Activated naive CD4-positive, alpha-beta T cell treated with anti-CD3 and anti-CD28 coated beads for 36 hours (primary cell): Measurements from ENCODE around the gene SLC1A4. TPM values are rescaled to one million over a fixed set of nuclear protein-coding genes. Genes with fewer than 3 reads are reported as not detected.
"Not testable (repeated sequence)": the region's sequence is repeated elsewhere in the genome, so short reads cannot be mapped to it uniquely, and the experiment has no call there.

Experiments
- CTCF ChIA-PET: fragments of 350-600 bp; sonication (Branson Sonifier 250); formaldehyde crosslinking; loops from one replicate; lab custom pipeline; 2021; ENCODE audit warnings: antibody characterized with exemption; lab: Charles Lee
- DNase-seq: peaks from one replicate; pipeline ENCODE4 v3.0.0-alpha.2; 2020
- H3K27ac Mint-ChIP-seq: one replicate; pipeline ENCODE4 v1.8.0; 2021; ENCODE audit warnings: mild to moderate bottlenecking, mixed read lengths
- H3K27me3 Mint-ChIP-seq: one replicate; pipeline ENCODE4 v1.8.0; 2021; ENCODE audit warnings: low read depth, mixed read lengths
- H3K36me3 Mint-ChIP-seq: one replicate; pipeline ENCODE4 v1.8.0; 2021; ENCODE audit warnings: low read depth, mixed read lengths
- H3K4me1 Mint-ChIP-seq: one replicate; pipeline ENCODE4 v1.8.0; 2021; ENCODE audit warnings: low read depth, mixed read lengths
- H3K4me3 Mint-ChIP-seq: one replicate; pipeline ENCODE4 v1.8.0; 2021; ENCODE audit warnings: mild to moderate bottlenecking, moderate library complexity, mixed read lengths
- H3K9me3 Mint-ChIP-seq: one replicate; pipeline ENCODE4 v1.8.0; 2021; ENCODE audit warnings: mixed read lengths
- intact Hi-C: fragments of 100-400 bp; cut with micrococcal nuclease; formaldehyde crosslinking; loops from one replicate; pipeline ENCODE4 v1.15.1; 2023
- total RNA-seq, 2 experiments: library from RNA; stranded (reverse); gene quantifications; one replicate each; pipeline ENCODE4 v1.2.3, GENCODE V29; 2021

The SLC1A4 gene
- total RNA-seq, 2 experiments from 2014 or later, result 8.3 to 8.7 TPM

- DNase-seq, H3K36me3 Mint-ChIP-seq, H3K27ac Mint-ChIP-seq, H3K9me3 Mint-ChIP-seq, H3K4me3 Mint-ChIP-seq, intact Hi-C loops, H3K27me3 Mint-ChIP-seq, H3K4me1 Mint-ChIP-seq: not testable (repeated sequence)
- CTCF ChIA-PET, result interaction anchor here (2.1 kb wide), 1 partner anchor 51 kb away, joined by 7 read pairs; no protein-coding TSS in a partner anchor
These were observed 20.1 kb upstream of the SLC1A4 start for GRCh38 chr2:64969086-64969485.

- CTCF ChIA-PET, result interaction anchor here (2.1 kb wide), 1 partner anchor 53 kb away, joined by 7 read pairs; no protein-coding TSS in a partner anchor
- intact Hi-C loops, result no loop called here
- Mint-ChIP-seq H3K4me3 (no peak overlapping the region), H3K4me1 (no peaks in the 10 kb centered on the region), H3K27me3 (no peaks in the 10 kb centered on the region), H3K27ac (no peak overlapping the region), H3K9me3 (no peaks in the 10 kb centered on the region), H3K36me3 (no peaks in the 10 kb centered on the region)
- DNase-seq, result no peak
These were observed 18.7 kb upstream of the SLC1A4 start for GRCh38 chr2:64970495-64970894.

- CTCF ChIA-PET, result interaction anchor here (0.8 kb wide), 1 partner anchor 9 kb away, joined by 3 read pairs; no protein-coding TSS in a partner anchor
- no peak for DNase-seq
- no peaks in the 10 kb centered on the region for H3K36me3 Mint-ChIP-seq
- intact Hi-C loops, result no loop called here
- H3K4me1 Mint-ChIP-seq, result no peaks in the 10 kb centered on the region
- no peaks in the 10 kb centered on the region for H3K9me3 Mint-ChIP-seq
- H3K27me3 Mint-ChIP-seq, result no peaks in the 10 kb centered on the region
- no peak overlapping the region for H3K27ac Mint-ChIP-seq
- no peak overlapping the region for H3K4me3 Mint-ChIP-seq
These were observed 16.8 kb upstream of the SLC1A4 start for GRCh38 chr2:64972426-64972825.

- no peaks in the 10 kb centered on the region for H3K36me3 Mint-ChIP-seq
- no peak for DNase-seq
- no peak overlapping the region for H3K4me3 Mint-ChIP-seq
- no peaks in the 10 kb centered on the region for H3K4me1 Mint-ChIP-seq
- CTCF ChIA-PET, result interaction anchor here (0.8 to 1.2 kb wide), 2 partner anchors 9 to 54 kb away, joined by 3 read pairs; no protein-coding TSS in a partner anchor
- H3K9me3 Mint-ChIP-seq, result no peaks in the 10 kb centered on the region
- no peak overlapping the region for H3K27ac Mint-ChIP-seq
- intact Hi-C loops, result no loop called here
- no peaks in the 10 kb centered on the region for H3K27me3 Mint-ChIP-seq
These were observed 16.3 kb upstream of the SLC1A4 start for GRCh38 chr2:64972876-64973275.

- Mint-ChIP-seq H3K27me3 (no peaks in the 10 kb centered on the region), H3K4me1 (no peaks in the 10 kb centered on the region)
These were observed 13.9 kb upstream of the SLC1A4 start for GRCh38 chr2:64975232-64975821.

GRCh38 chr2:64976276-64976675 lies 12.9 kb upstream of the SLC1A4 start:
- intact Hi-C loops, result no loop called here
- no peaks in the 10 kb centered on the region for H3K36me3 Mint-ChIP-seq
- H3K4me1 Mint-ChIP-seq, result no peaks in the 10 kb centered on the region
- no peak for DNase-seq
- no peaks in the 10 kb centered on the region for H3K27me3 Mint-ChIP-seq
- H3K9me3 Mint-ChIP-seq, result no peaks in the 10 kb centered on the region
- H3K27ac Mint-ChIP-seq, result no peak overlapping the region
- CTCF ChIA-PET, result no interaction called here
- H3K4me3 Mint-ChIP-seq, result no peak overlapping the region

More at GRCh38 chr2:64975232-64975821, 13.9 kb upstream of the SLC1A4 start:
- intact Hi-C loops, result no loop called here
- CTCF ChIA-PET, result interaction anchor here (0.6 kb wide), 1 partner anchor 65 kb away, joined by 3 read pairs; no protein-coding TSS in a partner anchor
- Mint-ChIP-seq H3K36me3 (no peaks in the 10 kb centered on the region), H3K9me3 (no peaks in the 10 kb centered on the region), H3K27ac (no peak overlapping the region), H3K4me3 (no peak overlapping the region)
- DNase-seq, result no peak

- H3K36me3 Mint-ChIP-seq, result no peaks in the 10 kb centered on the region
- H3K27me3 Mint-ChIP-seq, result no peaks in the 10 kb centered on the region
- H3K4me1 Mint-ChIP-seq, result peaks cover 13% of the 10 kb centered on the region
- no peak overlapping the region for H3K27ac Mint-ChIP-seq
- CTCF ChIA-PET, result interaction anchor here (0.9 to 1.1 kb wide), 2 partner anchors 52 to 75 kb away, joined by 3 read pairs; no protein-coding TSS in a partner anchor
- no peak for DNase-seq
- H3K9me3 Mint-ChIP-seq, result no peaks in the 10 kb centered on the region
- intact Hi-C loops, result loop anchor here (1.0 kb wide), 3 partner anchors 11 to 62 kb away; partner anchors contain the start of gene SLC1A4
- H3K4me3 Mint-ChIP-seq, result no peak overlapping the region
These were observed 10.5 kb upstream of the SLC1A4 start for GRCh38 chr2:64978514-64979268.

- H3K4me1 Mint-ChIP-seq, result peaks cover 13% of the 10 kb centered on the region
- DNase-seq, result no peak
- intact Hi-C loops, result loop anchor here (1.0 to 10.0 kb wide), 6 partner anchors 10 to 945 kb away; partner anchors contain the start of genes SERTAD2 and SLC1A4
- H3K9me3 Mint-ChIP-seq, result no peaks in the 10 kb centered on the region
- no peak overlapping the region for H3K27ac Mint-ChIP-seq
- H3K27me3 Mint-ChIP-seq, result no peaks in the 10 kb centered on the region
- CTCF ChIA-PET, result interaction anchor here (0.7 to 1.1 kb wide), 6 partner anchors 8 to 90 kb away, joined by 3 read pairs; no protein-coding TSS in a partner anchor
- no peaks in the 10 kb centered on the region for H3K36me3 Mint-ChIP-seq
- H3K4me3 Mint-ChIP-seq, result no peak overlapping the region
These were observed 9.5 kb upstream of the SLC1A4 start for GRCh38 chr2:64979744-64980143.

GRCh38 chr2:64980183-64980582 lies 9.0 kb upstream of the SLC1A4 start:
- Mint-ChIP-seq H3K27me3 (no peaks in the 10 kb centered on the region), H3K4me1 (peaks cover 13% of the 10 kb centered on the region), H3K36me3 (no peaks in the 10 kb centered on the region), H3K4me3 (no peak overlapping the region), H3K27ac (no peak overlapping the region), H3K9me3 (no peaks in the 10 kb centered on the region)
- CTCF ChIA-PET, result interaction anchor here (0.7 to 1.0 kb wide), 3 partner anchors 8 to 91 kb away, joined by 3 read pairs; no protein-coding TSS in a partner anchor
- intact Hi-C loops, result loop anchor here (10.0 kb wide), 3 partner anchors 245 to 945 kb away; partner anchors contain the start of gene SERTAD2
- DNase-seq, result no peak

GRCh38 chr2:64982311-64982857 lies 6.8 kb upstream of the SLC1A4 start:
- peaks cover 17% of the 10 kb centered on the region for H3K4me1 Mint-ChIP-seq
- H3K4me3 Mint-ChIP-seq, result no peak overlapping the region
- H3K27me3 Mint-ChIP-seq, result no peaks in the 10 kb centered on the region
- H3K36me3 Mint-ChIP-seq, result no peaks in the 10 kb centered on the region
- intact Hi-C loops, result loop anchor here (10.0 kb wide), 3 partner anchors 248 to 948 kb away; partner anchors contain the start of gene SERTAD2
- CTCF ChIA-PET, result interaction anchor here (0.6 to 1.2 kb wide), 4 partner anchors 10 to 137 kb away, joined by 3 to 4 read pairs (median 4); no protein-coding TSS in a partner anchor
- DNase-seq, result no peak
- peak overlapping the region; percentile 3 for H3K27ac Mint-ChIP-seq
- no peaks in the 10 kb centered on the region for H3K9me3 Mint-ChIP-seq

- Mint-ChIP-seq H3K4me3 (no peak overlapping the region), H3K4me1 (peaks cover 20% of the 10 kb centered on the region), H3K36me3 (no peaks in the 10 kb centered on the region), H3K9me3 (no peaks in the 10 kb centered on the region), H3K27me3 (peaks cover 2% of the 10 kb centered on the region), H3K27ac (no peak overlapping the region)
- DNase-seq, result no peak
- CTCF ChIA-PET, result no interaction called here
- intact Hi-C loops, result loop anchor here (10.0 kb wide), 3 partner anchors 248 to 948 kb away; partner anchors contain the start of gene SERTAD2
These were observed 6.3 kb upstream of the SLC1A4 start for GRCh38 chr2:64982932-64983331.

- Mint-ChIP-seq H3K9me3 (no peaks in the 10 kb centered on the region), H3K27me3 (peaks cover 4% of the 10 kb centered on the region), H3K27ac (no peak overlapping the region), H3K36me3 (peaks cover 4% of the 10 kb centered on the region), H3K4me3 (no peak overlapping the region), H3K4me1 (peaks cover 27% of the 10 kb centered on the region)
- intact Hi-C loops, result loop anchor here (10.0 kb wide), 3 partner anchors 251 to 951 kb away; partner anchors contain the start of gene SERTAD2
- DNase-seq, result no peak
- CTCF ChIA-PET, result no interaction called here
These were observed 3.8 kb upstream of the SLC1A4 start for GRCh38 chr2:64985447-64985846.
